Endometrium (tissue), 2 donors: Measurements from ENCODE around the gene SERPINC1.
"Not testable (repeated sequence)": the region's sequence is repeated elsewhere in the genome, so short reads cannot be mapped to it uniquely, and the experiment has no call there.

Experiments used
- FAIRE-seq: peaks from 2 replicates; lab custom pipeline; 2012; peaks lifted over from hg19 to GRCh38; lab: Jason Lieb, UNC
- donor health status: control.
- donor health status: control.

Gene SERPINC1

DNA sequence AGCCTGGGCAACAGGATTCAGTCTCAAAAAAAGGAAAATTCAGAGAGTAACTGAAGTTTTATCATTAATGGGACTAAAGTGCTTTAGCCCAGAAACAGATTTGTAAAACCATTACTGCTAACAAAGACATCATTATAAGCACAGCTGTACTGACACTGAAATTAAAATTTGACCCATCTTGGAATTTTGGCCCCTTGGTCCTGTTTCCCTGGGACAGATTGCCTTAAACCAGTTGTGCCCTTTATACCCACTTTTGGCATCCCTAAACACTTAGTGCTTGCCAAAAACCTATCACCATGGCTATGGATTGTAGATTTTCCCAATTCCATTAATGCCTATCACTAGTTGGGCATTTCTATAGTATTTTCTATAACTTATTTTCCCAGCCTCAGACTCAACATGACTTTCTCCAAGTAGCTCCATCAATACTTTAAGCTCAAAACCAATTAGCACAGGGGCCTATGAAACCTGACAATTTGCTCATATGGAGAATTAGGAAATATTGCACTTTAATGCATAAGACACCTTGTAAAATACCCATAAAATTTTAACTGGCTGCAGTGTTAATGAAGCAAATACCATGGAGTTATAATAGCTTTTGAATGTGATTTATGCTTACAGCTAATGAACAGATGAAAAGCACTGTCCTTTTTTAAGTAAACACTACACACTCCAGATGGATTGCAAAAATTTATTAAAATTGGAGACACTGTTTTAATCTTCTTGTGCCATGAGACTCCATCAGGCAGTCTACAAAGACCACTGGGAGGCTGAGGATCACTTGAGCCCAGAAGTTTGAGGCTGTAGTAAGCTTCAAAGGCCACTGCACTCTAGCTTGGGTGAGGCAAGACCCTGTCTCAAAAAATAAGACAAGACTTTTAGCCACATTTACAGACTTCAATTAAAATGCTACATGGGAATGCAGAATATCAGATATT is 53.6 kb downstream of the SERPINC1 start:
- FAIRE-seq: no peak

DNA sequence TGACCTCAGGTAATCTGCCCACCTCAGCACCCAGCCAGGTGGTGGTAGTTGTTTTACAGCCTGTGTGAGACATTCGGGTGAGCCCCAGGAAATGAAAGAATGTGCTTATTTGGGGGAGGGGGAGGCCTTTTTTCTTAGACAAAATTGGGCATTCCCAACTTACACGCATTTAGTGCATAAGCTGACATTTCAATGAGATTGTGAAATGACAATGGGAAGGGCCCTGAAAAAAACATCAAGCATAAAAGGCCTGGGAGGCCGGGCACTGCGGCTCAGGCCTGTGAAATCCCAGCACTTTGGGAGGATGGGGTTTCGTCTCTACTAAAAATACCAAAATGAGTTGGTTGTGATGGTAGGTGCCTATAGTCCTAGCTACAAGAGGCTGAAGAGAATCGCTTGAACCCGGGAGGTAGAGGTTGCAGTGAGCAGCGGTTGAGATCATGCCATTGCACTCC is 54.3 kb downstream of the SERPINC1 start:
- FAIRE-seq: no peak

DNA sequence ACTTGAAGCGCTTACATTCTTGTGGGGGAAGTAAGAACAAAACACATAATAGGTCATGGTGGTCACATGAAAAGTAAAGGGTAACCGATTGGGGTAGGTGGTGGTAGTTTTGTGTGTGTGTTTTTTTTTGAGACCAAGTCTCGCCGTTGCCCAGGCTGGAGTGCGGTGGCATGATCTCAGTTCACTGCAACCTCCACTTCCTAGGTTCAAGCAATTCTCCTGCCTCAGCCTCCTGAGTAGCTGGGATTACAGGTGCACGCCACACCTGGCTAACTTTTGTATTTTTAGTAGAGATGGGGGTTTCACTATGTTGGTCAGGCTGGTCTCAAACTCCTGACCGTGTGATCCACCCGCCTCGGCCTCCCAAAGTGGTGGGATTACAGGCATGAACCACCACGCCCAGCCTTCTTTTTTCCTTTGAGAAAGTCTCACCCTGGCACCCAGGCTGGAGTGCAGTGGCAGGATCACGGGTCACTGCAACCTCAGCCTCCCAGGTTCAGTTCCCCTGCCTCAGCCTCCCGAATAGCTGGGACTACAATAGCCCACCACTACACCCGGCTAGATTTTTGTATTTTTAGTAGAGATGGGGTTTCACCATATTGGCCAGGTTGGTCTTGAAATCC is 54.9 kb downstream of the SERPINC1 start:
- FAIRE-seq: not testable (repeated sequence)

DNA sequence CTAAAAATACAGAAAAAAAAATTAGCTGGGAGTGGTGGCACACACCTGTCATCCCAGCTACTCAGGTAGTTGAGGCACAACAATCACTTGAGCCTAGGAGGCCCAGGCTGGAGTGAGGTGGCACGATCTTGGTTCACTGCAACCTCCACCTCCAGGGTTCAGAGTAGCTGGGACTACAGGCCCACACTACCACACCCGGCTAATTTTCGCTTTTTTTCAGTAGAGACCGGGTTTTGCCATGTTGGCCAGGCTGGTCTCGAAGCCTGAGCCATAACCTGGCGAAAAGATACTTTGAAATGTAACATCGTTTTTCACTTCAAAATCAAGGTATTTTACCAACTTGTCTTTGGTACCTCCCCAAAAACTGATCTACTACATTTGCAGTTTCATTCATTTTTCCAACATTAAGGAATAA is 55.4 kb downstream of the SERPINC1 start:
- FAIRE-seq: no peak

DNA sequence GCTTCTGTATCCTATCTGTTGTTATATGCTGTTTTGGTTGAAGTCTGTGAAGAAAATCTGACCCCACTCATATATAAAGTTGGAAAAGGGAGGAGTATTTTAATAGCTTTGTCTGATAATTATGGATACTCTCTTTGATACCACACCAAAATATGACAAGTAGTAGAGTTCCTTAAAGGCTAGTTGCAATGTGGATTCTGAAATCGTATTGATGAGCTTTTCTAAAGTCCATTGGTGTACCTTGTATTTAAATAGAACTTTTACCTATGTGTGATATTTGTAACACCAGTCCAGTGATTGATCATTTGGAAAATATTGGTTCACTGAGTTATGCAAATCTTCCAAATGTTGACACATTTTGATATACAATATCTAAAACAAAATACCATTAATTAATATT is 57.1 kb downstream of the SERPINC1 start:
- no peak for FAIRE-seq

GRCh38 chr1:173859547-173859946 is 57.6 kb downstream of the SERPINC1 start:
- FAIRE-seq: not testable (repeated sequence)

- FAIRE-seq: no peak
These were observed 59.7 kb downstream of the SERPINC1 start for GRCh38 chr1:173857363-173857917.

DNA sequence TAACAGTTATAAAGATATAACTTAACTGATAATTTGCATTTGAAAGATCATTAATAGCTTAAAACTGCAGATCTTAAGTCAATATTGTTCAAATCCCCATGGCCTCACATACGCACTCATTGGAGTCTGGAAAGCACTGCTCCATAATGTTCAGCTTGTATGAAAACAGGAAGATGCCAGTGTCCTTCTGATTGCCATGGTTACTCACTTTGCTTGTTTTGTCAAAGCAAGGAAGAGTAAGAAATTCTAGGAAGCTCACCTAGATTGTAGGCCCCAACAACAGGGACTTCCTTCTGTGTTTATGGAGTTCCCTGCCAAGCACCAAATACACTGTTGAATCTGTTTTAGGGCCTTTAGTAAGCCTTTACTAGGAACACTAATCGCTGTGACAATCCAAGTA is 60.2 kb downstream of the SERPINC1 start:
- no peak for FAIRE-seq

DNA sequence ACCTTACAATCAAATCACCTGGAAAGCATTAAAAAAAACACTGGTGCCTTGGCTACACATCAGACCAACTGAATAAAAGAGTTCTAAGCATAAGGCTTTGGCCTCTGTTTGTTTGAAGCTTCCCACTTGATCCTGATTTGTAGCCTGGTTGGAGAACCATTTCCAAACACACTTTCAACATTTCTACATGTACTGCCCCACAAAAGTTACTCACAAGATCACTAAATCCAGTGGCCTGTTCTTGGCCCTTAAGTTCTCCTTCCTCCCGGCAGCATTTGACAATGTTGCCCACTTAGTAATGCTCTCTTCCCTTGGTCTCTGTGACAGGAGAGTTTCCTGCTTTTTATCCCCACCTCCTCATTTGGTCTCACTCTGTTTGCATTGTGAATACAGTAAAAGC is 61.1 kb downstream of the SERPINC1 start:
- no peak for FAIRE-seq
